Mesothelial cell of epicardium (in vitro differentiated cells): ENCODE results near the gene GPRIN1. TPM values are rescaled to one million over a fixed set of nuclear protein-coding genes. Genes with fewer than 3 reads are reported as not detected.

Source experiments
- DNase-seq, 2 experiments: peaks; one replicate each; pipeline ENCODE4 v3.0.0; 2021; ENCODE audit warnings: low spot score in 2 of 2; ENCODE audit not compliant: unreplicated experiment in 2 of 2
- H3K27ac Mint-ChIP-seq: 2 replicates; pipeline ENCODE4 v1.8.0; 2021; ENCODE audit warnings: mixed read lengths
- H3K27me3 Mint-ChIP-seq: 2 replicates; pipeline ENCODE4 v1.8.0; 2021; ENCODE audit warnings: low read depth, mixed read lengths
- H3K36me3 Mint-ChIP-seq: 2 replicates; pipeline ENCODE4 v1.8.0; 2021; ENCODE audit warnings: mixed read lengths
- H3K4me1 Mint-ChIP-seq: 2 replicates; pipeline ENCODE4 v1.8.0; 2021; ENCODE audit warnings: mixed read lengths
- H3K4me3 Mint-ChIP-seq: 2 replicates; pipeline ENCODE4 v1.8.0; 2021; ENCODE audit warnings: mild to moderate bottlenecking, moderate library complexity, mixed read lengths
- H3K9me3 Mint-ChIP-seq: 2 replicates; pipeline ENCODE4 v1.8.0; 2021; ENCODE audit warnings: mixed read lengths
- total RNA-seq: library from RNA; stranded (reverse); gene quantifications from 3 replicates; pipeline ENCODE4 v1.2.1, GENCODE V29; 2021
- TF ChIP-seq, protein P1 (sequence below): fragments of 200-600 bp; sonication (generic); IDR thresholded peaks from one replicate; pipeline ENCODE4 v1.5.0; 2021; ENCODE audit warnings: antibody characterized with exemption; ENCODE audit not compliant: unreplicated experiment

Gene GPRIN1
- total RNA-seq, 1 donor from 2014 or later, result 1.3 TPM

DNA sequence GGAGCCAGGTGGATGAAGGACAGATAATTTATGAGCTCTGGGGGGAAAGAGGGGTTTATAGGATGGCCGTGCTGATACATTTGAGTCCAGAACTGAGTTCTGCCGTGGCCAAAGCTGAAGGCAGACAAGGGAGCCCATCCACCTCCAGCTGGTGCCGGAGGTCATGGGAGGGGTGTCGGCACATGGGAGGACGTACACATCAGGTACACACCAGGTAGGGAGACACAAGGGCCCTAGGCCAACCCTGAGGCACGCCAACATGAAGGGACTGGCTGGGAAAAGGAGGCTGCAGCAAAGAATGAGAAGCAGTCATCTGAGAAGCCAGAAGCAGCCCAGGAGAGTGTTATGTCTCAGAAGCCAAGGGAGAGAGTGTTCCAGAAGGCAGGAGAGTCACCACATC is 2.1 kb upstream of the GPRIN1 start:
- peaks cover 10% of the 10 kb centered on the region for H3K4me1 Mint-ChIP-seq
- TF ChIP-seq, protein P1, sequence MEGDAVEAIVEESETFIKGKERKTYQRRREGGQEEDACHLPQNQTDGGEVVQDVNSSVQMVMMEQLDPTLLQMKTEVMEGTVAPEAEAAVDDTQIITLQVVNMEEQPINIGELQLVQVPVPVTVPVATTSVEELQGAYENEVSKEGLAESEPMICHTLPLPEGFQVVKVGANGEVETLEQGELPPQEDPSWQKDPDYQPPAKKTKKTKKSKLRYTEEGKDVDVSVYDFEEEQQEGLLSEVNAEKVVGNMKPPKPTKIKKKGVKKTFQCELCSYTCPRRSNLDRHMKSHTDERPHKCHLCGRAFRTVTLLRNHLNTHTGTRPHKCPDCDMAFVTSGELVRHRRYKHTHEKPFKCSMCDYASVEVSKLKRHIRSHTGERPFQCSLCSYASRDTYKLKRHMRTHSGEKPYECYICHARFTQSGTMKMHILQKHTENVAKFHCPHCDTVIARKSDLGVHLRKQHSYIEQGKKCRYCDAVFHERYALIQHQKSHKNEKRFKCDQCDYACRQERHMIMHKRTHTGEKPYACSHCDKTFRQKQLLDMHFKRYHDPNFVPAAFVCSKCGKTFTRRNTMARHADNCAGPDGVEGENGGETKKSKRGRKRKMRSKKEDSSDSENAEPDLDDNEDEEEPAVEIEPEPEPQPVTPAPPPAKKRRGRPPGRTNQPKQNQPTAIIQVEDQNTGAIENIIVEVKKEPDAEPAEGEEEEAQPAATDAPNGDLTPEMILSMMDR, result no peak
- no peak for DNase-seq
- no peaks in the 10 kb centered on the region for H3K36me3 Mint-ChIP-seq
- no peak overlapping the region for H3K27ac Mint-ChIP-seq
- H3K9me3 Mint-ChIP-seq, result no peaks in the 10 kb centered on the region
- H3K27me3 Mint-ChIP-seq, result peaks cover 68% of the 10 kb centered on the region
- no peak overlapping the region for H3K4me3 Mint-ChIP-seq

DNA sequence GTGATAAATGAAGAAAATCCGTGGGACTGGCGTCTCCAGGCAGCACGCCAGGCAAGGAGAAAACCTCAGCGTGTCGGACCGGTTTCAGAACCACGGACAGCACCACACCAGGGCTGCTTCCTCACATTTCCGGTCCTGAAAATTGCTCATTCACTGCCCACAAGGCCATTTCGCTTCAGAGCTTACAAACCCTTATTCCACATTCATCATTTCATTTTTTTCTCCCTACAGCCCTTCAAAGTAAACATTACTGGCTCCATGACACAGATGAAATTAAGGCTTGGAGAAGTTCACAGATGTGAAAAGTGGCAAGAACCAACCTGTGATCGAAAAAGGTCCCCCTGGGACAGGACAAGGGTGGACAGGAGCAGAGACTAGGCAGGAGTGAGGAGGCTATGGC is 1.5 kb upstream of the GPRIN1 start:
- peaks cover 62% of the 10 kb centered on the region for H3K27me3 Mint-ChIP-seq

DNA sequence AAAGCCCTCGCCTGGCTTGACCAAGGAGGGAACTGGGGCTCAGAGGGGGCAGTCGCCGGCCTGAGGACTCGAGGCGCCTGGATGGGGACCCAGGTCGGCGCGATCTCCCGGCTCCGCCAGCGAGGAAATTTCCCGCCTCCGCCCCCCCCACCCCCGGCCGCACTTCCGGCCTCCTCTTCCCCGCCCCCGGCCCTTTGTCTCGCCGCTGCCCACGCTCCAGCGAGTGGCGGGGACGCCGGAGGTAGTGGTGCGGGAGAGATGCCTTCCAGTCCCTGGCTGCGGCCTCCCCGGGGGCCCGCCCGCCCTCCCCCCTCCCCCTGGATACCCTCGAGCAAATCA is 448 bp upstream of the GPRIN1 start:
- peaks cover 10% of the 10 kb centered on the region for H3K4me1 Mint-ChIP-seq
- H3K27ac Mint-ChIP-seq, result no peak overlapping the region
- H3K4me3 Mint-ChIP-seq, result peak overlapping the region; percentile 61
- TF ChIP-seq, protein P1, result no peak
- no peaks in the 10 kb centered on the region for H3K36me3 Mint-ChIP-seq
- peaks cover 52% of the 10 kb centered on the region for H3K27me3 Mint-ChIP-seq
- DNase-seq, result no peak
- H3K9me3 Mint-ChIP-seq, result no peaks in the 10 kb centered on the region

More for the DNA sequence above, 1.5 kb upstream of the GPRIN1 start:
- DNase-seq, result peak; percentile 78 to 90
- TF ChIP-seq, protein P1, result no peak
- no peaks in the 10 kb centered on the region for H3K9me3 Mint-ChIP-seq
- no peak overlapping the region for H3K27ac Mint-ChIP-seq
- H3K36me3 Mint-ChIP-seq, result no peaks in the 10 kb centered on the region
- peaks cover 10% of the 10 kb centered on the region for H3K4me1 Mint-ChIP-seq
- no peak overlapping the region for H3K4me3 Mint-ChIP-seq

DNA sequence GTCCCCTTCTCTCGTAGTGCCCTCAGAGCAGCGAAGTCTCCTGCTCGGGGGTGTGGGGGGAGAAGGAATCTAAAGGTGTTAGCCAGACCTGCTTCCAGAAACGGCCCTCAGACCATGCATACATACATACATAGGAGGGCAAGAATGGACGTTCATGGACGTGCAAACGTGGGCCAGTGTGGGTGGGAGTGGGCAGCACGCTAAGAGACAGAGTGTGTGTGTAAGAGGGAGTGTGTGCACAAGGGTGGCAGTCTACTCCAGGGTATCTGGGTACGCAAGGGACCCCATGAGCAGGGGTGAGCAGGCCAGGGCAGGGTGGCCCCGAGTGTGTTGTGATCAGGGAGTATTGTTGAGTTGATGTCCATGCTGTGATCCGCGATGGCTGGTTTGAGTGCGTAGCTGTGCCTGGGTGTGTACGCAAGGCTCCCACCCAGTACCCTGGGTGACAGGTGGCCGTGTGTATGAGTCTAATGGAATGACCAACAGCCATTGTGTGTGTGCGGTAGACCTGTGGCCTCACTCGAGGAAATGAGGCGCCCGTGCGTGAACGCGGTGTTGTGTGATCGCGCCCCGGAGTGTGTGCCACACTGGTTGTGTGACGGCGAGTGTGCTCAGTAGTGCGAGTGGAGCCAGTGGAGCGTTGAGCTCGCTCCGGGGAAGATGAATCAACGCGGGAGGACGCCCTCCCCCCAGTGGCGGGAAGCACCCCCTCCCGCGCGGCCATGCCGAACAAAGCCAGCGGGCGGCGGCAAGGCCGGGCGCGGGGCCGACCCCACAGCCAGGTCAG is 826 bp downstream of the GPRIN1 start:
- Mint-ChIP-seq H3K9me3 (no peaks in the 10 kb centered on the region), H3K27ac (no peak overlapping the region), H3K4me1 (peaks cover 10% of the 10 kb centered on the region), H3K27me3 (peaks cover 44% of the 10 kb centered on the region), H3K4me3 (peak overlapping the region; percentile 75), H3K36me3 (no peaks in the 10 kb centered on the region)
- no peak for DNase-seq
- TF ChIP-seq, protein P1, result no peak

DNA sequence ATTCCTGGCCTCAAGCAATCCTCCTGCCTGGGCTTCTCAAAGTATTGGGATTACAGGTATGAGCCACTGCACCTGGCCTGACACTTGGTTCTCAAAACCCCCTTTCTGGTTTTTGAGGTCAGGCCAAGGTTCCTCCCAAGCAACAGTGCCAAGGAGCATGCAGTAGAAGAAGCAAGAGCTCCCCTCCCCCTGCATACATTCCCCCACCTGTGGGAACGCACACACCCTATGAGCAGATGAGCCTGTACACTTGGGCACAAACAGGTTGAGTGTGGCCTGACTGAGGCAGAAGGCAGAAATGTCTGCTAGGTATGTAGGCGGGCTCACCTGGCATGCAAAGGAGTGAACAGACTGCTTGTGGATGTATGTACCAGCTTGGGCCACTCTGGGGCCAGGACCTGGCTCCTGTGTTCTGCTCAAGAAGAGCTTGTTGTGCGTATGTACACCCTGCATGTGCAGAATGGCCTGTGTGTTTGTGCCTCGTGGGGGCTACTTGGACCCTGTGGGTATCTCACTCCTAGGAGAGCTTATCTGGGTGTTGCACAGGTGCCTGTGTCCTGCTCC is 1.7 kb downstream of the GPRIN1 start:
- Mint-ChIP-seq H3K4me3 (peak overlapping the region; percentile 75), H3K27me3 (peaks cover 39% of the 10 kb centered on the region), H3K36me3 (no peaks in the 10 kb centered on the region), H3K27ac (no peak overlapping the region), H3K4me1 (peaks cover 10% of the 10 kb centered on the region), H3K9me3 (no peaks in the 10 kb centered on the region)
- no peak for DNase-seq
- TF ChIP-seq, protein P1, result no peak
